Spleen (tissue), 11 donors: ENCODE measurements around the gene KANSL3. TPM values are rescaled to one million over a fixed set of nuclear protein-coding genes. Genes with fewer than 3 reads are reported as not detected.

Source experiments
- DNase-seq: peaks from one replicate; pipeline ENCODE4 v3.0.0-alpha.2; 2020
- H3K27ac ChIP-seq, 8 donors: fragments of 200-600 bp; sonication (generic) in 7 of 8; 1 replicate in 4 of 8; 2 replicates in 4 of 8; pipeline versions ENCODE4 v1.5.0 to v1.8.0; 2016 to 2021; ENCODE audit warnings: inconsistent platforms in 4 of 8, mild to moderate bottlenecking in 4 of 8, moderate library complexity in 1 of 8
- H3K27me3 ChIP-seq, 7 donors: fragments of 200-600 bp; sonication (generic) in 6 of 7; replicated peaks in 1 of 7; 1 replicate in 4 of 7; 2 replicates in 3 of 7; pipeline versions ENCODE4 v1.5.0 to v1.8.0; 2016 to 2021; ENCODE audit warnings: inconsistent platforms in 3 of 7, mild to moderate bottlenecking in 1 of 7
- H3K36me3 ChIP-seq, 6 donors: fragments of 200-600 bp; sonication (generic) in 5 of 6; 1 replicate in 4 of 6; 2 replicates in 2 of 6; pipeline versions ENCODE4 v1.5.0 to v1.8.0; 2016 to 2021; ENCODE audit warnings: inconsistent platforms in 2 of 6
- H3K4me1 ChIP-seq, 6 donors: fragments of 200-600 bp; sonication (generic) in 5 of 6; 1 replicate in 3 of 6; 2 replicates in 3 of 6; pipeline versions ENCODE4 v1.5.0 to v1.8.0; 2016 to 2021; ENCODE audit warnings: inconsistent platforms in 3 of 6
- H3K4me3 ChIP-seq, 8 donors: fragments of 200-600 bp; sonication (generic) in 7 of 8; 1 replicate in 4 of 8; 2 replicates in 4 of 8; pipeline versions ENCODE4 v1.5.0 to v1.8.0; 2016 to 2021; ENCODE audit warnings: inconsistent platforms in 4 of 8, mild to moderate bottlenecking in 4 of 8, moderate library complexity in 2 of 8
- H3K9me3 ChIP-seq, 8 donors: fragments of 200-600 bp; sonication (generic) in 7 of 8; 1 replicate in 4 of 8; 2 replicates in 4 of 8; pipeline versions ENCODE4 v1.5.0 to v1.8.0; 2016 to 2021; ENCODE audit warnings: inconsistent platforms in 4 of 8
- POLR2A ChIP-seq, 3 donors: fragments of 450-650 bp; IDR thresholded peaks; one replicate each; pipeline ENCODE4 v1.5.1; 2017; ENCODE audit warnings: antibody characterized with exemption in 3 of 3, mild to moderate bottlenecking in 1 of 3
- POLR2AphosphoS5 ChIP-seq, 3 donors: sonication (generic); formaldehyde crosslinking; IDR thresholded peaks; one replicate each; pipeline ENCODE4 v1.5.1; 2017; ENCODE audit warnings: antibody characterized with exemption in 3 of 3
- WGBS, 5 donors: extraction: QIAGEN DNeasy Blood & Tissue Kit in 3 of 5; methylation state at CpG; one replicate each; pipeline versions ENCODE4 v1.1.5 to v1.1.7; 2013 to 2018; 5-methylcytosine and 5-hydroxymethylcytosine counted together
- intact Hi-C: fragments of 100-400 bp; cut with DNase I; formaldehyde crosslinking; loops from one replicate; pipeline ENCODE4 v1.15.0; 2023; ENCODE audit warnings: low total_unique reads
- polyA plus RNA-seq, 3 donors: library from polyadenylated mRNA; stranded (reverse); fragments of 200-250 nt; gene quantifications; one replicate each; pipeline ENCODE4 v1.2.1, GENCODE V29; 2013
- total RNA-seq, 7 donors: library from RNA; depleted of rRNA in 3 of 7; stranded (reverse); fragments of >200 nt in 3 of 7; fragmentation: NEBNext Ultra II Directional in 4 of 7; extraction: Animal tissue kit (Norgen Biotek cat#: 25700) in 4 of 7; gene quantifications; one replicate each; pipeline versions ENCODE4 v1.1.0 to v1.2.1, GENCODE V29; 2016 to 2021
- TF ChIP-seq, protein P1 (sequence below), 11 experiments: fragments of 200-600 bp in 7 of 11; fragments of 450-650 bp in 4 of 11; sonication (generic) in 4 of 11; IDR thresholded peaks in 8 of 11; conservative IDR thresholded peaks in 3 of 11; 1 replicate in 7 of 11; 2 replicates in 4 of 11; pipeline versions ENCODE4 v1.4.0 to v1.8.0; 2016 to 2021; ENCODE audit warnings: antibody characterized with exemption in 11 of 11, inconsistent platforms in 4 of 11, mild to moderate bottlenecking in 1 of 11
- donor health status: healthy with polysubstance abuse.
- donor health status: DM: no; HTN: no; CAD: no; lungs with moderate emphysema.
- donor health status: DM: no; HTN: no; CAD: no.
- donor health status: Bipolar disorder and iron deficiency.
- donor health status: healthy.
- donor health status: DM: no; HTN: no; CAD: no.
- donor health status: DM: yes; HTN: yes; CAD: no.

The KANSL3 gene
- total and polyA plus RNA-seq, 10 donors = 10.3 to 59.6 (median 48.6) TPM

DNA sequence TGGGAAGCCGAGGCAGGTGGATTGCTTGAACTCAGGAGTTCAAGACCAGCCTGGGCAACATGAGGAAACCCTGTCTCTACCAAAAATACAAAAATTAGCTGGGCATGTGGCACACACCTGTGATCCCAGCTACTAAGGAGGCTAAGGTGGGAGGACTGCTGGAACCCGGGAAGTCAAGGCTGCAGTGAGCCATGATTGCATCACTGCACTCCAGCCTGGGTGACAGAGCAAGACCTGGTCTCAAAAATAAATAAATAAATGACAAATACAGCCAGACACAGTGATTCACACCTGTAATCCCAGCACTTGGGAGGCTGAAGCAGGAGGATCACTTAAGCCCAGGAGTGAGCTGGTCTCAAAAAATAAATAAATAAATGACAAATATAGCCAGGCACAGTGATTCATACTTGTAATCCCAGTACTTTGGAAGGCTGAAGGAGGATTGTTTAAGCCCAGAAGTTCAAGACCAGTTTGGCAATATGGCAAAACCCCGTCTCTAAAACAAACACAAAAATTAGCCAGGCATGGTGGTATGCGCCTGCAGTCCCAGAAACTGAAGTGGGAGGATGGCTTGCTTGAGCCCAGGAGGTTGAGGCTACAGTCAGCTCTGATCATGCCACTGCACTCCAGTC, 6.2 kb downstream of the KANSL3 start:
- H3K27ac ChIP-seq = no peak overlapping the region
- TF ChIP-seq POLR2AphosphoS5 (IDR thresholded peaks at IDR 0.05) (no peak), POLR2A (IDR thresholded peaks at IDR 0.05) (no peak)
- TF ChIP-seq, protein P1, sequence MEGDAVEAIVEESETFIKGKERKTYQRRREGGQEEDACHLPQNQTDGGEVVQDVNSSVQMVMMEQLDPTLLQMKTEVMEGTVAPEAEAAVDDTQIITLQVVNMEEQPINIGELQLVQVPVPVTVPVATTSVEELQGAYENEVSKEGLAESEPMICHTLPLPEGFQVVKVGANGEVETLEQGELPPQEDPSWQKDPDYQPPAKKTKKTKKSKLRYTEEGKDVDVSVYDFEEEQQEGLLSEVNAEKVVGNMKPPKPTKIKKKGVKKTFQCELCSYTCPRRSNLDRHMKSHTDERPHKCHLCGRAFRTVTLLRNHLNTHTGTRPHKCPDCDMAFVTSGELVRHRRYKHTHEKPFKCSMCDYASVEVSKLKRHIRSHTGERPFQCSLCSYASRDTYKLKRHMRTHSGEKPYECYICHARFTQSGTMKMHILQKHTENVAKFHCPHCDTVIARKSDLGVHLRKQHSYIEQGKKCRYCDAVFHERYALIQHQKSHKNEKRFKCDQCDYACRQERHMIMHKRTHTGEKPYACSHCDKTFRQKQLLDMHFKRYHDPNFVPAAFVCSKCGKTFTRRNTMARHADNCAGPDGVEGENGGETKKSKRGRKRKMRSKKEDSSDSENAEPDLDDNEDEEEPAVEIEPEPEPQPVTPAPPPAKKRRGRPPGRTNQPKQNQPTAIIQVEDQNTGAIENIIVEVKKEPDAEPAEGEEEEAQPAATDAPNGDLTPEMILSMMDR (IDR thresholded peaks at IDR 0.05 in 8 of 11, conservative IDR thresholded peaks at IDR 0.05 in 3 of 11) = no peak
- H3K4me1 ChIP-seq = peaks cover 20 to 79% (median 44%) of the 10 kb centered on the region in 6 donors

DNA sequence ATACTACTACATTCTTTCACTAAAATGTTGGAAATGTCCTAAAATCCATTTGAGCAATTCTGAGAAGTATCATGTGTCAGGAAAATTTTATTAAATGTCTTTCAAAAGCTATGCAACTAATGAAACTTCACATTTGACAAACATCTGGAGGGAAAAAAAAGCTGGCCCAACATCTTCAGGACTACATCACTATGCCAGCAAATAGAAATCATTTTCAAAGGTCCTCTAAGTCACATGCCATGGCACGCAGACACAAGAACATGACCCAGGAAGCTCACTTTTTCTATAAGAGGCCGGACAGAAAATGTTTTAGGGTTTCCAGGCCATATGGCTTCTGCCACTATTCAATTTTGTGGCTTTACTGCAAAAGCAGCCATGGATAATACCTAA, 11.6 kb downstream of the KANSL3 start:
- no peaks in the 10 kb centered on the region for H3K9me3 ChIP-seq
- H3K27me3 ChIP-seq = no peaks in the 10 kb centered on the region
- intact Hi-C loops = no loop called here
- peak overlapping the region in 5 of 8 donors; percentile 7 to 66 (median 45) for H3K27ac ChIP-seq
- no peak for TF ChIP-seq POLR2A (IDR thresholded peaks at IDR 0.05)
- no peak for TF ChIP-seq POLR2AphosphoS5 (IDR thresholded peaks at IDR 0.05)
- TF ChIP-seq, protein P1 (IDR thresholded peaks at IDR 0.05 in 8 of 11, conservative IDR thresholded peaks at IDR 0.05 in 3 of 11) = no peak
- no peak for DNase-seq
- H3K4me3 ChIP-seq = no peak overlapping the region
- 72 to 78% (median 77%) methylated on average over 2 of the region's 2 CpGs for WGBS, 5 donors
- peaks cover 0 to 78% (median 48%) of the 10 kb centered on the region in 6 donors for H3K36me3 ChIP-seq
- peaks cover 0 to 69% (median 28%) of the 10 kb centered on the region in 6 donors for H3K4me1 ChIP-seq

More for the DNA sequence above, 6.2 kb downstream of the KANSL3 start:
- intact Hi-C loops = no loop called here
- Histone ChIP-seq H3K9me3 (no peaks in the 10 kb centered on the region), H3K27me3 (no peaks in the 10 kb centered on the region), H3K36me3 (peaks cover 0 to 97% (median 58%) of the 10 kb centered on the region in 6 donors), H3K4me3 (no peak overlapping the region)
- WGBS, 5 donors = 81 to 93% (median 91%) methylated on average over 4 of the region's 4 CpGs
- no peak for DNase-seq

DNA sequence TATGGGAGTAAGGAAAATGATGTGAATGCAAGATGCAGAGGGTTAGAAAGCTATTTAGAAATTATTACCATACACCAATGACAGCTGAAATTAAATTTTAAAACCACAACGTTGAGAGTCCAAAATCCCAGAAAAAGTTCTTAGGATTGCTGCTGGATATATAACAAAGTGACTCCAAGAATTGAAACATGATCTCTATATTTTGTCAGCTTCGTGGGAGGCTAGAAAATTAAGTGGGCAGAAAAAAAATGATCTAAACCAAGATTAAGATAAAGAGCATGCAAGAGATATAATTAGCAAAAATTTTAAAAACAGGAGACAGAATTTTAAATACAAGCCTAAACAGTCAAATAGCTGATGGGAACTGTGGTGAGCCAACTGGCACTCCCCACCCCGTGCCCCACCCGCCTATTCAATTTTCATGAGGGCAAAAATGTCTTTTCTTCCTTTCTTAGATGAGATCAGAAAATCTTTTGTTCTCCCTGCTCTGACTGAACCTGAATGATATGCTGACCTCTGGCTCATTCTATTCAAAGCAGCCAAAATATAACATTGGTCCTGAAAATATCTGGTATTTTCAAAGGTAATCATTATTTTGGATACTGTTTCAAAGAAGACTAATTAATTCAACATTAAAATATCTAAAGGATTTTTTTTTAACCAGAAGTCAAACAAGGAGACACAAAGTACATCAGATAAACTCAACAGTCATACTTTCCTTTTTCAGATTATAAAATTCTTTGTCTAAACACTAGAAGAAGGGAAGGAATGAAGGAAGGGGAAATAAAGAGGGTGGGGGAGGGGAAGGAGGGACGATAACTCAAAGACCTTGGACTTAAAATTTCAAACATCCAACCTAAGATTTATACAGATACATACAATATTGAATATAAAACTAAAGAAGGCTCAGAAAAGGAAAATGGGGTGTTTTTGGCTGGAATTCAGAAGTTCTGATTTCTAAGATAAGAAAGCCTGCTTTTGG, 12.2 kb downstream of the KANSL3 start:
- no peak for DNase-seq
- Histone ChIP-seq H3K27me3 (no peaks in the 10 kb centered on the region), H3K36me3 (peaks cover 0 to 77% (median 42%) of the 10 kb centered on the region in 6 donors), H3K27ac (peak overlapping the region in 6 of 8 donors; percentile 4 to 66 (median 44)), H3K4me1 (peaks cover 0 to 65% (median 26%) of the 10 kb centered on the region in 6 donors), H3K4me3 (no peak overlapping the region), H3K9me3 (no peaks in the 10 kb centered on the region)
- intact Hi-C loops = no loop called here
- WGBS, 5 donors = 53 to 69% (median 65%) methylated on average over 5 of the region's 5 CpGs
- TF ChIP-seq POLR2AphosphoS5 (IDR thresholded peaks at IDR 0.05) (no peak), POLR2A (IDR thresholded peaks at IDR 0.05) (no peak)
- TF ChIP-seq, protein P1 (IDR thresholded peaks at IDR 0.05 in 8 of 11, conservative IDR thresholded peaks at IDR 0.05 in 3 of 11) = no peak
